Uterus (tissue), 2 donors: ENCODE results near the gene PAK1.

ENCODE experiments used
- POLR2A ChIP-seq, 2 donors: fragments of 450-650 bp; IDR thresholded peaks; one replicate each; pipeline ENCODE4 v1.6.1; 2016; ENCODE audit warnings: antibody characterized with exemption in 2 of 2, mild to moderate bottlenecking in 1 of 2, moderate library complexity in 1 of 2
- TF ChIP-seq, protein P1 (sequence below), 4 experiments: fragments of 200-600 bp in 2 of 4; fragments of 450-650 bp in 2 of 4; sonication (generic) in 2 of 4; IDR thresholded peaks; one replicate each; pipeline ENCODE4 v1.5.1; 2016 to 2019; ENCODE audit warnings: antibody characterized with exemption in 4 of 4, mild to moderate bottlenecking in 2 of 4, moderate library complexity in 1 of 4

DNA sequence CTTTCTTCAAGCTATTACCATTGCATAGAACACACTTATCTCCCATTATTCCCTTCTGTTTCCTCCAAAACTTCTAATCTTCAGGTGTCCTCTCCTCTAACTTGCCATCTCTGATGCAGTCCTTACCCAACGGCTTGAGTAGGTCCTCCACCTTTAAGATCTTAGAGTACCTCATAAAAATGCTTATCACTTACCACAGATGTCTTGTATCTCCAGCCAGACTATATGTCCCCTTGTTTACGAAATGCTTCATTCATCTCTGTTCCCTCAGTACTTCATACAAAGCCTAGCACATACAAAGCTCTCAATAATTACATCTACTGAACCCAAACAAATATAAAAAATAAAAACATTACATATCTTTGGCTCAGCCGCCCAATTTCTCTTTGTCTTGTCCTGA, 49.2 kb downstream of the PAK1 start:
- TF ChIP-seq, protein P1, sequence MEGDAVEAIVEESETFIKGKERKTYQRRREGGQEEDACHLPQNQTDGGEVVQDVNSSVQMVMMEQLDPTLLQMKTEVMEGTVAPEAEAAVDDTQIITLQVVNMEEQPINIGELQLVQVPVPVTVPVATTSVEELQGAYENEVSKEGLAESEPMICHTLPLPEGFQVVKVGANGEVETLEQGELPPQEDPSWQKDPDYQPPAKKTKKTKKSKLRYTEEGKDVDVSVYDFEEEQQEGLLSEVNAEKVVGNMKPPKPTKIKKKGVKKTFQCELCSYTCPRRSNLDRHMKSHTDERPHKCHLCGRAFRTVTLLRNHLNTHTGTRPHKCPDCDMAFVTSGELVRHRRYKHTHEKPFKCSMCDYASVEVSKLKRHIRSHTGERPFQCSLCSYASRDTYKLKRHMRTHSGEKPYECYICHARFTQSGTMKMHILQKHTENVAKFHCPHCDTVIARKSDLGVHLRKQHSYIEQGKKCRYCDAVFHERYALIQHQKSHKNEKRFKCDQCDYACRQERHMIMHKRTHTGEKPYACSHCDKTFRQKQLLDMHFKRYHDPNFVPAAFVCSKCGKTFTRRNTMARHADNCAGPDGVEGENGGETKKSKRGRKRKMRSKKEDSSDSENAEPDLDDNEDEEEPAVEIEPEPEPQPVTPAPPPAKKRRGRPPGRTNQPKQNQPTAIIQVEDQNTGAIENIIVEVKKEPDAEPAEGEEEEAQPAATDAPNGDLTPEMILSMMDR (IDR thresholded peaks at IDR 0.05) = no peak
- no peak for TF ChIP-seq POLR2A (IDR thresholded peaks at IDR 0.05)
